ENCODE results near the gene PLA2G4D. TPM values are rescaled to one million over a fixed set of nuclear protein-coding genes. Genes with fewer than 3 reads are reported as not detected.

The PLA2G4D gene
- total RNA-seq, 1 experiment from 2014 or later = 0.34 TPM

DNA sequence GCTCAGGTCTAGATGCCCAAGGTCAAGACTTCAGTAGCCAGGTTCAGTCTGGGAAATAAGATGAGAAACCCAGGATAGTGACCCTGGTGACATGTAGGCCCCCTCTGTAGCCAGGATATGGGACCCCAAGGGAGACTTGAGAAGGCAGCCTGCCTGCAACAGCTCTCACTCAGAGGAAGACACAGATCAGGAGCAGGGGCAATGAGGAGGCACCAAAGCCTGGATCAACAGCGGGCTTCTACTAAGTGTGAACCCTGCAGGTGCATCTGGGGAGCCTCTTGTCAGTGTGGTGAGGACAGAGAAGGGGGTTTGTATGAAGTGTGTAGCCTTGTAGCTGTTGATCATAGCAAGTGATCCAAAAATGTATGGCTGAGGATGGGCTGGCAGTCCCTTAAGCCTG, 36.6 kb upstream of the PLA2G4D start:
- Histone ChIP-seq H3K79me2 (ENCODE audit: insufficient read depth, low read length) (no peaks in the 10 kb centered on the region), H2AFZ (ENCODE audit: low read depth, low read length, poor library complexity, severe bottlenecking) (no peak overlapping the region), H3K4me1 (ENCODE audit: control insufficient read depth in 1 of 2, insufficient read depth in 2 of 2, low read length in 2 of 2) (peaks cover 5 to 8% of the 10 kb centered on the region in 2 experiments; a peak in 3 of 4 replicates), H3K27ac (ENCODE audit: low read depth, low read length) (no peak overlapping the region), H4K20me1 (ENCODE audit: insufficient read depth) (no peaks in the 10 kb centered on the region), H3K27me3 (ENCODE audit: insufficient read depth, low read length) (peaks cover 10% of the 10 kb centered on the region), H3K4me3 (replicated peaks in 1 of 2; ENCODE audit: low read depth in 1 of 2, low read length in 2 of 2) (no peak overlapping the region), H3K9ac (ENCODE audit: low read length) (no peak overlapping the region), H3K9me3 (ENCODE audit: control insufficient read depth in 1 of 2, insufficient read depth in 1 of 2, low read depth in 1 of 2, low read length in 2 of 2) (no peaks in the 10 kb centered on the region), H3K36me3 (ENCODE audit: control insufficient read depth in 1 of 2, insufficient read depth in 2 of 2, low read length in 2 of 2) (no peaks in the 10 kb centered on the region), H3K4me2 (ENCODE audit: low read length) (no peak overlapping the region), H3K9me2 (ENCODE audit: insufficient read depth) (no peaks in the 10 kb centered on the region)
- RAD21 ChIA-PET (ENCODE audit: low non-redundant PET in 1 of 2, low total read pairs in 2 of 2, uncharacterized antibody in 2 of 2, unreplicated experiment in 2 of 2) = no interaction called here
- CTCF ChIA-PET = interaction anchor here (1.0 to 1.3 kb wide), 2 partner anchors 46 to 64 kb away, joined by 3 read pairs; no protein-coding TSS in a partner anchor
- BruUV-seq (replicated peaks) = no TSS peak
- no peak for ATAC-seq
- DNase-seq (ENCODE audit: low read depth, low spot score) = no peak
- intact Hi-C loops (cut with micrococcal nuclease) = no loop called here
- TF ChIP-seq EZH2 (IDR thresholded peaks at IDR 0.05) = no peak
- no peak for TF ChIP-seq SP1 (IDR thresholded peaks at IDR 0.05; ENCODE audit: low read depth)
- no peak for TF ChIP-seq POLR2AphosphoS5 (IDR thresholded peaks at IDR 0.05; ENCODE audit: low read depth, low read length)
- no peak for TF ChIP-seq RAD21 (IDR thresholded peaks at IDR 0.05; ENCODE audit: low read depth)
- TF ChIP-seq EGR1 (IDR thresholded peaks at IDR 0.05; ENCODE audit: low read depth) = no peak
- TF ChIP-seq SIN3A (IDR thresholded peaks at IDR 0.05; ENCODE audit: low read depth) = no peak
- POLR2A ChIA-PET = no interaction called here

DNA sequence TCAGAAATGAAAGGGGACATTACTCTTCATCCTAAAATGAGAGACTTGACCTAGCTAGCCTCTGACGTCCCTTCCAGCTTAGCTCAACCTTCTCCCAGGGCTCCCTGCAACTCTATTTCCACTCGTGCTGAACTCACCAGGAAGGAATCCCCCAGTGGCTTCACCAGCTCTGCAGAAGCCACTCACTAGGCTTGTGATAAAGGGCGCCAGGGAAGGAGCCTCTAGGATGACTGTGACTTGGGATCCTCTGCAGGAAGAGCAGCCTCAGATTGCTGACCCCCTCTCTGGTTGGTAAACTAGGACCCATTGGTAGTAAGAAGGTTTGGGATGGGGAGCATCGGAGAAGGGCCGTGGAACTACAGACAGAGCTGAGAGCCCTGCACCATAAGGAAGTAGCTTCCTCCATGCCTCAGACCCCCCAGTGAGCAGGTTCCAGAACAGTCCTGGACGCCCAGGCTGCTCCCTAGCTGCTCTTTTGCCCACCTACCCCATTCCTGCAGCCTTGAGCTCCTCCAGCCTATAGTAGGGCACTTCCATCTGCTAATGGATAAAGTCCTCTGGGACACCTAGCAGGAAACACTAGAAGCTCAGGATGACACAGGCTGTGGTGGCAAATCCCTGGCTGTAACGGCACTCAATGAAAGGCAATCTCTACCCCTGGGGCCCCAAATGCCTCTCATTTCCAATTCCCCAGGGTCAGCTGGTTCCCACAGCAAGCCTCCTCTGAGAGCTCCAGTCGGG, 36.1 kb upstream of the PLA2G4D start:
- RAD21 ChIA-PET (ENCODE audit: low non-redundant PET in 1 of 2, low total read pairs in 2 of 2, uncharacterized antibody in 2 of 2, unreplicated experiment in 2 of 2) = no interaction called here

More for the DNA sequence above, 36.1 kb upstream of the PLA2G4D start:
- H3K36me3 ChIP-seq (ENCODE audit: control insufficient read depth in 1 of 2, insufficient read depth in 2 of 2, low read length in 2 of 2) = no peaks in the 10 kb centered on the region
- ATAC-seq = no peak
- H3K79me2 ChIP-seq (ENCODE audit: insufficient read depth, low read length) = no peaks in the 10 kb centered on the region
- no peak overlapping the region for H2AFZ ChIP-seq (ENCODE audit: low read depth, low read length, poor library complexity, severe bottlenecking)
- no peaks in the 10 kb centered on the region for H3K9me2 ChIP-seq (ENCODE audit: insufficient read depth)
- POLR2A ChIA-PET = interaction anchor here (0.6 kb wide), 1 partner anchor 1380 kb away, joined by 3 read pairs; no protein-coding TSS in a partner anchor
- CTCF ChIA-PET = interaction anchor here (1.0 to 1.3 kb wide), 2 partner anchors 46 to 63 kb away, joined by 3 read pairs; no protein-coding TSS in a partner anchor
- H3K27ac ChIP-seq (ENCODE audit: low read depth, low read length) = no peak overlapping the region
- H3K27me3 ChIP-seq (ENCODE audit: insufficient read depth, low read length) = peaks cover 10% of the 10 kb centered on the region
- H4K20me1 ChIP-seq (ENCODE audit: insufficient read depth) = no peaks in the 10 kb centered on the region
- peaks cover 5 to 8% of the 10 kb centered on the region in 2 experiments; a peak in 3 of 4 replicates for H3K4me1 ChIP-seq (ENCODE audit: control insufficient read depth in 1 of 2, insufficient read depth in 2 of 2, low read length in 2 of 2)
- no TSS peak for BruUV-seq (replicated peaks)
- TF ChIP-seq SRF (IDR thresholded peaks at IDR 0.05; ENCODE audit: low read depth) (no peak), SIN3A (IDR thresholded peaks at IDR 0.05; ENCODE audit: low read depth) (no peak), CEBPB (IDR thresholded peaks at IDR 0.05; ENCODE audit: low read depth) (no peak), SP1 (IDR thresholded peaks at IDR 0.05; ENCODE audit: low read depth) (no peak), POLR2A (IDR thresholded peaks at IDR 0.05; ENCODE audit: borderline replicate concordance, extremely low read depth, insufficient read depth, insufficient read length) (no peak), EGR1 (IDR thresholded peaks at IDR 0.05; ENCODE audit: low read depth) (no peak), EZH2 (IDR thresholded peaks at IDR 0.05) (no peak), EZH2phosphoT487 (IDR thresholded peaks at IDR 0.05; ENCODE audit: borderline replicate concordance) (no peak), CBX3 (IDR thresholded peaks at IDR 0.05; ENCODE audit: low read depth) (no peak), ELF1 (IDR thresholded peaks at IDR 0.05; ENCODE audit: borderline replicate concordance, low read depth) (no peak), YY1 (IDR thresholded peaks at IDR 0.05; ENCODE audit: extremely low read depth, insufficient replicate concordance, low read depth, low read length) (no peak), ZFX (IDR thresholded peaks at IDR 0.05) (no peak), ZNF274 (IDR thresholded peaks at IDR 0.05; ENCODE audit: low read depth, low read length) (no peak)
- TF ChIP-seq, protein P1, sequence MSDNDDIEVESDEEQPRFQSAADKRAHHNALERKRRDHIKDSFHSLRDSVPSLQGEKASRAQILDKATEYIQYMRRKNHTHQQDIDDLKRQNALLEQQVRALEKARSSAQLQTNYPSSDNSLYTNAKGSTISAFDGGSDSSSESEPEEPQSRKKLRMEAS (IDR thresholded peaks at IDR 0.05) = no peak
- TF ChIP-seq, protein P2, sequence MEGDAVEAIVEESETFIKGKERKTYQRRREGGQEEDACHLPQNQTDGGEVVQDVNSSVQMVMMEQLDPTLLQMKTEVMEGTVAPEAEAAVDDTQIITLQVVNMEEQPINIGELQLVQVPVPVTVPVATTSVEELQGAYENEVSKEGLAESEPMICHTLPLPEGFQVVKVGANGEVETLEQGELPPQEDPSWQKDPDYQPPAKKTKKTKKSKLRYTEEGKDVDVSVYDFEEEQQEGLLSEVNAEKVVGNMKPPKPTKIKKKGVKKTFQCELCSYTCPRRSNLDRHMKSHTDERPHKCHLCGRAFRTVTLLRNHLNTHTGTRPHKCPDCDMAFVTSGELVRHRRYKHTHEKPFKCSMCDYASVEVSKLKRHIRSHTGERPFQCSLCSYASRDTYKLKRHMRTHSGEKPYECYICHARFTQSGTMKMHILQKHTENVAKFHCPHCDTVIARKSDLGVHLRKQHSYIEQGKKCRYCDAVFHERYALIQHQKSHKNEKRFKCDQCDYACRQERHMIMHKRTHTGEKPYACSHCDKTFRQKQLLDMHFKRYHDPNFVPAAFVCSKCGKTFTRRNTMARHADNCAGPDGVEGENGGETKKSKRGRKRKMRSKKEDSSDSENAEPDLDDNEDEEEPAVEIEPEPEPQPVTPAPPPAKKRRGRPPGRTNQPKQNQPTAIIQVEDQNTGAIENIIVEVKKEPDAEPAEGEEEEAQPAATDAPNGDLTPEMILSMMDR (IDR thresholded peaks at IDR 0.05 in 2 of 3, conservative IDR thresholded peaks at IDR 0.05 in 1 of 3; ENCODE audit: borderline replicate concordance in 1 of 3, insufficient read depth in 1 of 3, low read depth in 2 of 3, low read length in 2 of 3) = no peak
- TF ChIP-seq, protein P3, sequence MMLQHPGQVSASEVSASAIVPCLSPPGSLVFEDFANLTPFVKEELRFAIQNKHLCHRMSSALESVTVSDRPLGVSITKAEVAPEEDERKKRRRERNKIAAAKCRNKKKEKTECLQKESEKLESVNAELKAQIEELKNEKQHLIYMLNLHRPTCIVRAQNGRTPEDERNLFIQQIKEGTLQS (IDR thresholded peaks at IDR 0.05) = no peak
- no peak overlapping the region for H3K4me3 ChIP-seq (replicated peaks in 1 of 2; ENCODE audit: low read depth in 1 of 2, low read length in 2 of 2)
- no peak overlapping the region for H3K4me2 ChIP-seq (ENCODE audit: low read length)
- intact Hi-C loops (cut with micrococcal nuclease) = no loop called here
- H3K9me3 ChIP-seq (ENCODE audit: control insufficient read depth in 1 of 2, insufficient read depth in 1 of 2, low read depth in 1 of 2, low read length in 2 of 2) = no peaks in the 10 kb centered on the region
- DNase-seq (ENCODE audit: low read depth, low spot score) = no peak
- no peak overlapping the region for H3K9ac ChIP-seq (ENCODE audit: low read length)
